GM12874 (cell line): ENCODE results near the gene XRRA1.

Source experiments
- CTCF ChIP-seq: IDR thresholded peaks from 2 replicates; pipeline ENCODE4 v1.5.1; 2011; ENCODE audit warnings: low read depth, mild to moderate bottlenecking, control low read depth, low read length, moderate library complexity; ENCODE audit not compliant: insufficient read depth

The XRRA1 gene

GRCh38 chr11:74935285-74935684 lies 13.6 kb downstream of the XRRA1 start:
- no peak for TF ChIP-seq CTCF

- no peak for TF ChIP-seq CTCF
These were observed 15.1 kb downstream of the XRRA1 start for GRCh38 chr11:74933765-74934164.

DNA sequence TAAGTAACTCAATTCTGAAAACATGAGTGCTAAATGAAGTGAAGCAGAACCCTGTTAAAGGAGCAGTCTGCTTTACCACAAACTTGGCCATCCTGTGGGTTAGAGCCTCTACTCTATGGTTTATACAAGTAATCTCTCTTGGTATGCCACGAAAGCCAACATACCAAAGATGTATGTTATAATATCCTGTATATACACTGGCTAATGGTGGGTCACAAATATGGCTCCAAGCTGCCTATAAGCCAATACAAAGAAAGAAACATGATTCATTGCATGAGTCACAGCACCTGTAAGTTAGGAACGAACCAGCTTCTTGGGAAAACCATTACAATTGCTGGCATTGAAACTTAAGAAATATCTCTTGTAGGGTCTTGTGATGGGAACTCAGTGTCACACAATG lies 16.1 kb downstream of the XRRA1 start:
- TF ChIP-seq CTCF = no peak

- no peak for TF ChIP-seq CTCF
These were observed 16.7 kb downstream of the XRRA1 start for GRCh38 chr11:74932169-74932568.

DNA sequence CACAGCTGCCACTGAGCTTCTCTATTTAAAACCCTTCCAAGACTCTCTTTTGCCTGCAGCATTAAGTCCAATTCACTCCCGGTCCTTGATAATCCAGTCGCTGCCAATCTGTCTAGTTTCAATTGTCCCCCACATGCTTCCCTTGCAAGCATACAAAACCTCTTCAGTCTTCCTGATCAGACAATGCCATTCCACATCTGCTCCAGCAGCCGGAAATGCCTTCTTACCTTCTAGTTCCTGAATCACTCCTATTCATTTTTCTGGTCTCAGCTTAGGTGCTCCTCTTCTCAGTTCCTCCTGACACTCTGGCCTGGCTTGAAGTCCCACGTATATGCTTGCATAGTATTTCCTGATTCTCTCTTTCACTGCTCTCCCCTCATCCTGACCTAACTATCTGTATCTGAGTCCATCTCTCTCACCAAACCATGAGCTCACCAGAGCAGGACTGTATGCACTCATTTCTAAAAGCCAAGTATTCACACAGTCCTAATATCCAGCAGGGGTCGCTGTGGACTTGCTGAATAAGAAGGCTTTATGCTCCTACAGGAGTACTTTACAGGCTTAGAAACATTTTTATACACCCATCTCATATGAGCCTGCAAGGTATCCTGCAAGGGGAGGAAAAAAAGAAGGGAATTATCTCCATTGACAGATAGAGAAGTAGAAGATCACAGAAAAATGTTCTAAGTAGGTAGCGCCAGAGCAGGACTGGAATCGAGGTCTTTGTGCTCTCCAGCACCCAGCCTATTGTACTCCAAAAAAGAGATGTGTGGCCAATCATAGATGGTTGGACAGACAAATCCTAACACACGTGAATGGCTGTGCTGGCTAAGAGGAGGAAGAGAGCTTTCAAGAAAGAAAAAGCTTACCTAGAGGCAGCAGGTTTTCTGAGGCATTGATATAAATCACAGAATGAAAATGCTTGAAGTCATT lies 19.2 kb downstream of the XRRA1 start:
- TF ChIP-seq CTCF = peak; percentile 72

DNA sequence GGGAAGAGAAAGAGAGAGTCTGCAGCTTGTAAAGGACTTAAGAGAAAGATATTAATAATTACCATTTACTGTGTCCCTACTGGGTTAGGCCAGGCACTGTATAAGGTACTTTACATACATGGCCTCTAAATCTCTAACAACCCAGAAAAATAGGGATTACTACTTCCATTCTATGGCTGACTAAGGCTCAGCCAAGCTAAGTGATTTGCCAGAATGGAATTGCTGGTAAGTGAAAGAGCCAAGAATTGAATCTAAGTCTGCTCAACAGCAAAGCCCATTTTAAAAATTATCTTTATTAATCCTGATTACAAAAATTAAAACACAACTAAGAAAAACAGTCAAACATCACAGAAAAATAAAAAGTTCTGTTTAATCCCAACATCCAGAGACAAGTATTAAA lies 21.4 kb downstream of the XRRA1 start:
- TF ChIP-seq CTCF = no peak

DNA sequence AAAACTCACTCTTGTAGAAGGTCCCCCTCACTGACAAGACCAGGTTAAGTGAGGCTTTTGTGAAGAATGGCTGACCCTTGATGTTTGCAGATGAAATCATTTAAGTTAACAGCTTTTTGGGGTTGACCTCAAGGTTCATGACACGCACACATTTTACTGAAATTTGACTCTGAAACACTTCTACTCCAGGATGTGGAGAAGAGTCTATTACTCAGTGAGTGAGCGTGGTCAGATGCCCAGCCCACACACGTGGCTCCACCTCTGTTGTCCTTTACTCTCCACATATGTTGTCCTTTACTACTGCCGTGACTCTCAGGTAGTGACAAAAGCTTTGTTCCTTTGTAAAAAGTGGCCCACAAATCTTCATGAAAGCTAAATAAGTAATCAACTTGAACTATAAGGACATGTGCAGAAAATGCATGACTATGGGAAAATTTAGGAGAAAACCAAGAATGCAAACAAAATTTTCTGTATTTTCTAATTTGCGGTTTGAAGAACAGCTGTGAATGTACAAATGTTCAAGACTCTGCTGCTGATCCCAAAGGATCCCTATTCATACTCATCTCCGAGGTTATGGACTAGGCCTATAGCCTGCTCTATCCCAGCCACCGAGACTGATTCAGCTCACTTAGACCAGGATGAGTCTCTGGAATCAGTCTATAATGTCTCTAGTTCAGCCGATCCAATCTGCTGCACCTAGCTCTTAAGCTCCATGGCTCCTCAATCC lies 22.4 kb downstream of the XRRA1 start:
- TF ChIP-seq CTCF = no peak
